GM21737 (cell line): ENCODE measurements around the gene ZSWIM4.

ENCODE experiments used
- ATAC-seq: cut with Tn5 transposase; IDR thresholded peaks from one replicate; pipeline ENCODE4 v1.9.1; 2021; ENCODE audit warnings: mild to moderate bottlenecking, moderate library complexity; ENCODE audit not compliant: unreplicated experiment

ZSWIM4 gene

DNA sequence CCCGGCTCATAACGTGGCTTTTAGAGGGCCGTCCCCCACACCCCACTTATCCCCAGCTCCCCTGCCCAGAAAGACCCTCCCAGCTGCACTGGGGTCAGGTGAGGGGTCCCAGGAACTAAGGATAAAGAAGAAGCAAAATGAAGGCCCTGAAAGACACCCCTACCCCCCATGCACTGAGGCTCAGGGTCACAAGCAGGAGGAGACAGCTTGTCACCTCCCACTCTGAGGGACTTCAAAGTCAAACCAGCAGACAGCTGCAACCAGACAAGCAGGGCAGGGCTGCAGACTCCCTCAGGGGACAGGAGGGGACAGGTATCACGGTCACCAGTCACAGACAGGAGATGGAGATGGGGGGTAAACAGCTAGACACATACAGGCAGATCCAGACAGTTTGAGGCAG lies 75.6 kb downstream of the ZSWIM4 start:
- no peak for ATAC-seq

DNA sequence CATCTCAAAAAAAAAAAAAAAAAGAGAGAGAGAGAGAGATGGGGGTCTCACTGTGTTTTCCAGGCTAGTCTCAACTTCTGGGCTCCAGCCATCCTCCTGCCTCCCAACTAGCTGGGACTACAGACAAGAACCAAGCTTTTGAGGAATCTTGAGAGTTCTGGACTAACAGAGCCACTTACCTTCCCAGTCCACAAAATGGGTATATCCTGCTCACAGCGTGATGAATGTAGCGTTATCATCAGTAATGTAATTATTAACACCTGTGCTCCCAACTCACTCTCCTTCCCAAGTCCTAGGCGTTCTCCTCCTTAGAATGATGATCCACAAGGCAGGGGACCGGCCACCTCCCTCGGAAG lies 77.1 kb downstream of the ZSWIM4 start:
- no peak for ATAC-seq

DNA sequence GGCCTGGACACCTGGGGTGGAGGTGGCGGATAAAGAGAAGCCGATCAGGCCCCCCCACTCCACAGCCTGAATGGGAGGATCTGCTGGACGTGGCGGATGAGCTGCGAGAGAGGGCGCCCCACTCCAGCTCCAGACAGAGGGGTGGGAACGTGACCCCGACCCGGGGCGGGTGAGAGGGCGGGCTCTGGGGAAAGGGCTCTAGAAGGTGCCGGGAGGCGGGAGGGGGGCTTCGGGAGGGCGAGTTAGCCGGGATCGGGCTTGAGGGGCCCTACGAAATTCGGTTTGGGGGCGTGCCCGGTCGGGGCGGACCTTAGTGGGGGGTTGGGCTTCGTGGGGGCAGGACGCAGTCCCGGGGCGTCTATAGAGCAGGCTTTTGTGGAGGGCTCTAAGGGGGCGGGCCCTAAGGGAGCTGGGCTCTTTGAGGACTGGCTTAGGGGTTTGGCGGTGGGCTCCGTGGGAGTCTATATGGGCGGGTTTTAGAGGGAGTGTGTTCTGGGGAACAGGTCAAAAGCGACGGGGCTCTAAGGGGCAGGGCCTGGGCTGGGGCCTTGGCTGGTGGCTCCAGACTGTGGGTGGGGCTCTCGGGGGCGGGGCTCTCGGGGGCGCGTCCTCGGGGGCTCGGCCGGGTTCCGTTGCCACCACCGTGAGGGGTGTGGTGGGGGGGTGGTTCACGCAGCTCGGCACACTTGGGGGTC lies 77.6 kb downstream of the ZSWIM4 start:
- no peak for ATAC-seq

DNA sequence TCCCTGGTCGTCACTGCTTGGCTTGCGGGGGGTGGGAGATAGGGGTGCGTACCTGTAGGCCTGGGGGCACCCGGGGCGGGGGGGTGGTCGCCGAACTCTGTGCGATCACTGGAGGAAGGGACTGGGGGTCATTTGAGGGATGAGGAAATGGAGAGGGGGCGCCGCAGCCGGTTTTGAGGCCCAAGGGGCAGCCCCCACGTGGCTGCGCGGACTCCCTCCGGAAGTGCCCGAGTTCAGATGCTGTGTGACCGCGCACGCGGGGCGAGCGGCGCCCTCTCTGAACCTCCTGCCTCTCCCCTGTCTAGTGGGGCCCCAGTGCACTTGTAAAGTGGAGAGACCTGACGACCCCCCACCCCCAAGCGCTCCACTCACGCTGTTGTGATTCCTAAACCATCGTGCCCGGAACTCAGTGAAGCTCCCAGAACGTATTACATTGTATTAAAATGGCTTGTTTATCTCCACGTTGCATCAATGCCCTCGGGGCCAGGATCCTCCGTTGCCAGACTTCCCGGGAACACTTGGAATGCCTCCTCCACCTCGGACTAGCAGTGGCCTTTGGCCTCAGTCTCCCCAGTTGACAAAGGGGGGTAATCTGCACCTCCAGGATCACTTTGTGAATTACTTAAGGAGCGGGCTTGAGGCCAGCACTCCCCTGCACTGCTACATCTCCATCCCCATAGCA lies 78.7 kb downstream of the ZSWIM4 start:
- no peak for ATAC-seq

DNA sequence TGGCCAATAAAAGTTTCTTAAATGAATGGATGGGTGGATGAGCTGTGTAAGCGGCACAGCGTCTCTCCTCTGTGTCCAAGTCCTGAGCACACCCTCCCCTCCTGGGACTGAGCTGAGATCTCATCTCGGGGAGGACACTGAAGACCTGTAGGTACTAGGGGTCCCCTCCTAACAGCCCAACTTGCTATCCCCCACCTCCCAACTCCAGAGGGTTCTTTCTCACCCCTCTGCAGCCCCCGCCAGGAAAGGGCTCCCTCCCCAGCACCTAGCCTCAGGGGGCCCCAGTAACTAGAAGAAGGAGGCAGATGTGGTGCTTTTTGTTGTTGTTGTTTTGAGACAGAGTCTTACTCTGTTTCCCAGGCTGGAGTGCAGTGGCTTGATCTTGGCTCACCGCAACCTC lies 80.6 kb downstream of the ZSWIM4 start:
- ATAC-seq = no peak

DNA sequence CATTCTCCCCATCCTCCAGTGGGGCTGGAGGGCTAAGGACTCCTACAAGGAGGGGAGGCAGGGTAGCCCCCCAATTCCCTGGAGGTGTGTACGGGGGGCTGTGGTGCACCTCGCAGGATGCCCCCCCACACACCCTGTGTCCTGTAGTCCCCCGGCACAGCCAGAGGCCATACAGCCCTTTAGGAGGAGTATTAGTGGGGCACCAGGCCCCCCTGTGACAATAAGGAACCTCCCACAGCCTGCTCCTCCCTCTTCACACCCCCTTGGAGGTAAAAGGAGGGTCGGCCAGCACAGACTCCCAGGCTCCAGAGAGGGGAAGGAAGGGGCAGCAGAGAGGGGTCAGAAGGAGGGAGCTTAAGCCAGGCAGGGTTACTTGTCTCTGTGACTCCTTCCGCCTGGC lies 81.6 kb downstream of the ZSWIM4 start, which contains the start of gene NANOS3:
Gene NANOS3 (plus strand): TSS at position 301 of the 400 bp plus-strand sequence. CDS start 115 bp downstream, outside the sequence.
- no peak for ATAC-seq

DNA sequence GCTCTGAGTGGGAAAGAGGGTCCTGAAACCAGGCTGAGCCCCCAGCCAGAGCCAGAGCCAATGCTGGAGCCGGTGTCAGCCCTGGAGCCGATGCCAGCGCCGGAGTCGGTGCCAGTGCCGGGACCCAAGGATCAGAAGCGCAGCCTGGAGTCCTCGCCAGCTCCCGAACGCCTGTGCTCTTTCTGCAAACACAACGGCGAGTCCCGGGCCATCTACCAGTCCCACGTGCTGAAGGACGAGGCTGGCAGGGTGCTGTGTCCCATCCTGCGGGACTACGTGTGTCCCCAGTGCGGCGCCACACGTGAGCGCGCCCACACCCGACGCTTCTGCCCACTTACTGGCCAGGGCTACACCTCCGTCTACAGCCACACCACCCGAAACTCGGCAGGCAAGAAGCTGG lies 82.1 kb downstream of the ZSWIM4 start:
- ATAC-seq = no peak

DNA sequence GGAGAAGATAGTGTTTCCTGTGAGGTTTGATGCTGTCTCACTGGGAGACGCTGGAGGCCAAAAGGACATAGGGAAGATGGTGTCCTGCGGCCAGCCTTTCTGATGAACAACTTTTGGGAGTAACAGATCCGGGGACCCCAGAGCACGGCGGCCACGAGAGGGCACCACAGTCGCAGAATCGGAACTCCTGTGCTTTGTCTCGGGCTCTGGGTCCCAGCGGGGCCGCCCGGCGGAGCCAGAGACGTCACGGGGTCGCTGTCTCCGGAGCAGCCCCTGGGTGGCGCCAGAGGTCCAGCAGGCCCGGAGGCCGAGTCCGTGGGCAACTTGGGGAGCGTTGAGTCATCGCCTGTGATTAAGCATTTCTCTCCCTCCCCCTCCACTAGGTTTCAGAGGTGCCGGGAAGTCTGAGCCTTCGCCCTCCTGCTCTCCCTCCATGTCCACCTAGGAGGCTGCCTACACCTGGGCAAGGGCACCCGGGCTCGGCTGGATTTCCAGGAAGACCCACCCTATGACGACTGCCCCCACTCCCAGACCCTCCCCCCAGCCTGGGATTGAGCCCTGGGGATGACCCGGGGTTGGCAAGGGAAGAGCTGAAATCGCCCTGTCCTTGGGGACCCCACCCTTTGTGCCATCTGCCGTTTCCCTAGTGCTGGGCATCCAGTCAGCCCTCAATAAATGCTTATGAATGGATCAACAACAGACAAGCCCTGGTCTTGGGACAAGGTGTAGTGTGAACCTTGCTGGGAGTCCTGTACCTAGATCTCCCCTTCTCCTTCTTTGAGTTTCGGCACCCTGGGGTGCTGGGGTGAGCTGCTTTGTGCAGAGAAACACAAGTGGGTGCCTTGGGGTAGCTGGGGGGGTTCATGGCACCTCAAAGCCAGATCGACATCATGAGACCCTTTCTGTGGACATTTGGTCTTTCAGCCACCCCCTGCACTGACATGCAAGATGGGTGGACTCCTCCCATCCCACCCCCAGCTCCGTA lies 85.1 kb downstream of the ZSWIM4 start:
- peak; percentile 81 for ATAC-seq

DNA sequence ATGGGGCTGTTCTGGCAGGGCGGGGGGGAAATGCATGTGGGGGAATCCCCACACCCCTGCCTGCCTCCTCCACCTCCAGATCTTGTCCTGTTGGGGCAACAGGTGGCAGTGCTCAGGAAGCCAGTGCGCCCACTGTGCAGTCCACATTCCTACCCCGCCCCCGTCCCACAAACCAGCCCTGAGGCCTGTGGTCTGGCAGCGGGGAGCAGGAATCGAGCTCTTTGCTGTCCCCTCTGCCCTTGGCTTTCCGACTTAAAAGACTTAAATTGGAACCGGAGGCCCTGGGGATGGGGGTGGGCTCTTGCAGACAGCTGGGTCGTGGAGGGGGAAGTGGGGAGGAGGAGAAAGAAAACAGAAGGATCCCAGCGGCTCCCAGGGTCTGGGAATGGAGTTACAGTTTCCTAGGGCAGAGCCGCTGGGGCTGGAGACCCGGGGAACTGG lies 86.0 kb downstream of the ZSWIM4 start:
- no peak for ATAC-seq
